HG02759 (cell line): ENCODE data around the gene RNASEH2A.
"Not testable (repeated sequence)": the region's sequence is repeated elsewhere in the genome, so short reads cannot be mapped to it uniquely, and the experiment has no call there.

Experiments used
- ATAC-seq: cut with Tn5 transposase; IDR thresholded peaks from one replicate; pipeline ENCODE4 v1.9.1; 2021; ENCODE audit warnings: mild to moderate bottlenecking, moderate library complexity; ENCODE audit not compliant: unreplicated experiment

The RNASEH2A gene

DNA sequence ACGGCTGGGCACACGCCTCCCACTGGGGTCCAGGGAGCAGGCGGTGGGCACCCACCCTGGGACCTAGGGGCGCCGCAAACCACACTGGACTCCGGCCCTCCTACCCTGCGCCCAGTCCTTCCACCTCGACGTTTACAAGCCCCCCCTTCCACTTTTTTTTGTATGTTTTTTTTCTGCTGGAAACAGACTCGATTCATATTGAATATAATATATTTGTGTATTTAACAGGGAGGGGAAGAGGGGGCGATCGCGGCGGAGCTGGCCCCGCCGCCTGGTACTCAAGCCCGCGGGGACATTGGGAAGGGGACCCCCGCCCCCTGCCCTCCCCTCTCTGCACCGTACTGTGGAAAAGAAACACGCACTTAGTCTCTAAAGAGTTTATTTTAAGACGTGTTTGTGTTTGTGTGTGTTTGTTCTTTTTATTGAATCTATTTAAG is 13.5 kb upstream of the RNASEH2A start:
- ATAC-seq, result no peak

GRCh38 chr19:12793290-12794195 is 12.8 kb upstream of the RNASEH2A start:
- peak; percentile 34 for ATAC-seq

- ATAC-seq, result no peak
Measured at GRCh38 chr19:12794196-12794941, 12.0 kb upstream of the RNASEH2A start.

GRCh38 chr19:12794971-12795381 is 11.4 kb upstream of the RNASEH2A start:
- ATAC-seq, result no peak

DNA sequence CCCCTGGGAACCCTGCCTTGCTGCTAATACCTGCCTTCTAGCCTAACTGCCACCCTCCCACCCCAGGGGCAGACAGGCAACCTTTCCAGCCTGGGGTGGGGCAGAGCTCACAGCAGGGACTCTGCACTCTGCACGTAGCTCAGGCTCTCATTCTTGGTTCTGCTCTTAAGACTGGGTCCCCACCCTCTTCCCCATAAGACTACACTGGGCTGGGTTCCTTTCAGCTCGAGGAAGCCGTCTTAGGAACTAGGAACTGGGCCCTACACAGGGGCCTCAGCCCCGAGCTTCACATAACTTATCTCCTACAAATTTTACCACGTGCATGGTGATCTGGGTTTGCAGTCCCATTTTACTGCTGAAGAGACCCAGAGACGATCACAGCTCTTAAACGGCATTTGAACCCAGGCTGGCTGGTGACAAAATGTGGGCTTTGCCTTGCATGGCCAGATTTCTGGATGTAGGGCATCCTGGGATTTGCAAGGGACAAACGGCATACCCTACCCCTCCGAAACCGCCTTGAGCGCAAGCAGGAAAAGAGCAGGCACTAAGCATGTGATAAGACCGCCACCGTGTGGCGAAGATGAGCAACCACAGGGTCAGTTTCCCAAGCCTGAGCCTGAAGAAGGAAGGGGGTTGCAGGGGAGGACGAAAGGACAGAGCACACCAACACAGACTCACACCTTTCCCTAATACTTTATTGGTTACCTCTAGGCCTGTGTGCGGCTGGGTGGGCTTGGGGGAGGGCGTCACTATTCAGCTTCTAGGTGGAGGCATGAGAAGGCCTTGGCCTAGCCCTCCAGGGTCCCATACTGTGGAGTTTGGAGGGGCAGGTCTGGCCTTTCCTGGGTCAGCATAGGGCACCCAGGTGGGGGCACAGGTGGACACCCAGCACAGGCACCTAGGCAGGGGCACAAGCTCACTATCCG is 10.0 kb upstream of the RNASEH2A start:
- ATAC-seq, result no peak

DNA sequence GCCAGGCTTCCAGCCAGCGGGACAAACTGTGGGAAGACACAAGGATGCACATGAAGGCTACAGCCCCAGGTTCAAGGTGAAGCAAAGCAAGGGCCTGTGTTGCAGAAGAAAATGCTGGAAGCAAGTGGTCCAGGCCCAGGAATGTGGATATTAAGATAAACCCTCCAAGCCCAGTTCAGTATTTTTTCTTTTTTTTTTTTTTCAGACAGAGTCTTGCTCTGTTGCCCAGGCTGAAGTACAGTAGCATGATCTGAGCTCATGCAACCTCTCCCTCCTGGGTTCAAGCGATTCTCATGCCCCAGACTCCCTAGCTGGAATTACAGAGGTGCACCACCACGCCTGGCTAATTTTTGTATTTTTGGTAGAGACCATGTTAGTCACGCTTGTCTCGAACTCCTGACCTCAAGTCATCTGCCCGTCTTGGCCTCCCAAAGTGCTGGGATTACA is 9.2 kb upstream of the RNASEH2A start:
- no peak for ATAC-seq

- not testable (repeated sequence) for ATAC-seq
Measured at GRCh38 chr19:12797607-12798006, 8.8 kb upstream of the RNASEH2A start.

DNA sequence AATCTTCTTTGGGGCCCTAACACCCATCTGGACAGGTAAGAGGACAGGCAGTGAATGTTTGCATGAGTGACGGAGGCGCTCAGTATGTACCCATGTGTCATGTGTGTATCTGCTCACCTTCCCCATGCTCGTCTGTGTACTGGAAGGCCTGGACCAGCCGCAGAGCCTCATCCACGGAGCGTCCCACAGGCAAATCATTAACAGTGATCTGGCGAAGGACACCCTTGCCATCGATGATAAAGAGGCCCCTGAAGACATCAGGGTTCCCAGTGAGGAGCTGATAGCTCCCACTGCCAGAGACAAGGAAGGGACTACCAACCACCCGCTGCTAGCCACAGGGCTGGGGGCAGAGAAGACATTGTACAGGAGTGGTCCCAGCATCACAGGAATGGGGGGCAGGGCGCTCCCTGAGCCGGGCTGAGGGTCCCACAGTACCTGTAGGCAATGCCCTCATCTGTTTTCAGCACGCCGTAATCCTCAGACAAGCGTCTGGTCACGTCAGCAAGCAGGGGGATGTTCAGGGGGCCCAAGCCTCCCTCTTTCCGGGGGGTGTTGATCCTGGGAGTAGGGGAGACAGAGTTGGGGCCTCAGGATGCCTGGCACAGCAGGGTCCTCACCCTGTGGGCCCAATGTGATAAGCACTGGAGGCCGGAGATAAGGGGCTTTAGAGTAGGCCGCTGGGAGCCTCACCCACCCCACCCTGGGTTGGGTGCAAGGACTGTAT is 6.5 kb upstream of the RNASEH2A start:
- ATAC-seq, result no peak

DNA sequence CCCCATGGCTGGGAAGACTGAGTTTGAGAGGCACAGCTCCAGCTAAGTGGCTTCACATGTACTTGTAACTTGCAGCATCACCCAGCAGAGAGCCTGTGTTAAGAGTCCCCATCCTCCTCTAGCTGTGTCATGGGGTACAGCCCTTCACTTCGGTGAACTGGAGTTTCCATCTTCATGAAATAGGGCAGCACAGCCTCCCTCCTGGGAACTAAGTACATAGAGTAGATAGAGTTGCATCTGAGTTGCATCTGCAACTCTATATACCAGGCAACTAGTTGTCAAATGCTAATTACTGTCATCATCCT is 6.0 kb upstream of the RNASEH2A start:
- no peak for ATAC-seq

GRCh38 chr19:12800923-12801465 is 5.4 kb upstream of the RNASEH2A start:
- ATAC-seq, result no peak

DNA sequence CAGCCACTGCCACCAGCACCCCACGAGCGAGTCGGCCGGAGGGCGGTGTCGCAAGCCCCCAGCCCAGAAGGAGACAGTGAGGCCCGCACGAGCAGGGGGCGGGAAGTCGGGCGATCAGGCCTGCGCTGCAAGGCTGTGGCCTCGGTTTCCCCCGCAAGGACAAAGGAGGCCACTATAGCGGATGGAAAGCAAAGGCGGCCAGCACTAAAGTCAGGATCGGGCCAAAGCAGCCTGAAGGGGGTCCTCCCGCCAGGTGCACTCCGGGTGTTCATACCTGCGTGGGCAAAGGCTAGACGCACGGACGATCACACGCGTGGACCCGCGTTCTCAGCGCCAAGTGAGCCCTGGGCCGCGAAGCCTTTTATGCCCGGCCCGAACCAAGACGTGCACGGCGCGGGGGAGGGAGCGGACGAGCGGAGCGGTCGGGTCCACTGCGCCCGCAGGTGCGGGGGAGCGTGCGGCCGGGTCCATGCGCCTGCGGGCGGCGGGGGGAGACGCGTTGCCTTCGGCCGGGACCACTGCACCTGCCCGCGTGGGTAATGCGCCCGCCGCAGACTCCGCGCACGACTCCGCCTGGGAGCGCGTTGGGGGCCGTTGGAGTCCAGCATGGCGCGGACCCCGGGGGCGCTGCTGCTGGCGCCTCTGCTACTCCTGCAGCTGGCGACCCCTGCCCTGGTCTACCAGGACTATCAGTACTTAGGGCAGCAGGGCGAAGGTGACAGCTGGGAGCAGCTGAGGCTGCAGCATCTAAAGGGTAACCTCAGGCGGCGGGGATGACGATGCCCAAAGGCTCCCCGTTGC is 4.7 kb upstream of the RNASEH2A start, which contains the start of the genes PRDX2 and THSD8:
TSS of gene PRDX2 (minus strand) at position 335 of the 801 bp plus-strand sequence. CDS start 539 bp downstream, outside the sequence.
TSS of gene THSD8 (plus strand) at position 604 of the 801 bp plus-strand sequence. CDS start at position 607, 3 bp downstream.
- ATAC-seq, result no peak

GRCh38 chr19:12802267-12803106 is 3.9 kb upstream of the RNASEH2A start:
- no peak for ATAC-seq

GRCh38 chr19:12804051-12804450 is 2.3 kb upstream of the RNASEH2A start:
- no peak for ATAC-seq

GRCh38 chr19:12815088-12815487 is 8.7 kb downstream of the RNASEH2A start:
- no peak for ATAC-seq

DNA sequence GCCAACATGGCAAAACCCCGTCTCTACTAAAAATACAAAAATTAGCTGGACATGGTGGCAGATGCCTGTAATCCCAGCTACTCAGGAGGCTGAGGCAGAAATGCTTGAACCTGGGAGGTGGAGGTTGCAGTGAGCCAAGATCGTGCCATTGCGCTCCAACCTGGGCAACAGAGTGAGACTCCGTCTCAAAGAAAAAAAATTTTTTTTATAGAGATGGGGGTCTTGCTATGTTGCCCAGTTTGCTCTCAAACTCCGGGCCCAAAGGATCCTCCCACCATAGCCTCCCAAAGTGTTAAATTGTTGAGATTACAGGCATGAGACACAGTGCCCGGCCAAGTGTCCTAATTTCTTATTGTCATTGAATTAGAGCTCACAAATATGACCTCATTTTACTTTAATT is 10.8 kb downstream of the RNASEH2A start:
- ATAC-seq, result not testable (repeated sequence)

- ATAC-seq, result not testable (repeated sequence)
Measured at GRCh38 chr19:12817810-12818209, 11.4 kb downstream of the RNASEH2A start.

- no peak for ATAC-seq
Measured at GRCh38 chr19:12821761-12822160, 15.4 kb downstream of the RNASEH2A start.
